ENCODE data around the gene ZBTB44. TPM values are rescaled to one million over a fixed set of nuclear protein-coding genes. Genes with fewer than 3 reads are reported as not detected.

The ZBTB44 gene
- 10 to 100 TPM; 26.1 to 35.5 TPM for total RNA-seq

DNA sequence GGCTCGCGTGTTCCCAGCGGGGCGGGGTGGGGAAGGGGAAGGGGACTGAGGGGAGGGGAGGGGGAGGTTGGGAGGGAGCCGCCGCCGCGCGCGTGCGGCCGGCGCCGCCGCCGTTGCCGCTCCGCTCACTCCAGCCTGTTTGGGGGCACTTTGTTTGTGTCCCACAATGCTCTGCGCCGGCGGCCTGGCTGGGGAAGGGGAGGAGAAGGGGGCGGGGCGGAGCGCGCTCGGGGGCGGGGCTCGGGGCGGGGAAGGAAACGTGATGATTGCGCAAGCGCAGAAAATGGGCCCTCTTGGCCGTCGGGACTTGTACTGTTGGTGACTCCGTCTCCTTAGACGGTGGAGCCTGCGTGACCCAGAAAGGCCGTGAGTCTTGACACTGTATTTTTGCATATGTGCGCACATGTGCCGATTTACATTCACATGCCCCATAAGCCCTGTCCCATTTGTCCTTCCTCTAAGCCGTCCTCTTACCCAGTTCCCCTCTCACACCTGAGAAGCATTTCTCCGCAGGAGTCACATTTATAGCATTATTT, at the start of gene ZBTB44:
TSS of gene ZBTB44 (minus strand) at position 168 of the 536 bp plus-strand sequence. CDS start 53,044 bp downstream, outside the sequence.
- no peaks in the 10 kb centered on the region for H3K27me3 ChIP-seq
- intact Hi-C loops (cut with DNase I), result no loop called here
- H3K9me3 ChIP-seq, result no peaks in the 10 kb centered on the region
- peak; percentile 96 for DNase-seq
- peak within 1 kb of the TSS; percentile 76 to 93 for H3K9ac ChIP-seq (ENCODE audit: low read depth in 2 of 2, low read length in 2 of 2)
- no peaks in the 10 kb centered on the region for H3K4me1 ChIP-seq
- H3K4me3 ChIP-seq, result peak within 1 kb of the TSS; percentile 85
- no peaks in the 10 kb centered on the region for H3K36me3 ChIP-seq
- TF ChIP-seq CTCF (IDR thresholded peaks at IDR 0.05), result no peak
- peak within 1 kb of the TSS; percentile 87 for H3K27ac ChIP-seq

DNA sequence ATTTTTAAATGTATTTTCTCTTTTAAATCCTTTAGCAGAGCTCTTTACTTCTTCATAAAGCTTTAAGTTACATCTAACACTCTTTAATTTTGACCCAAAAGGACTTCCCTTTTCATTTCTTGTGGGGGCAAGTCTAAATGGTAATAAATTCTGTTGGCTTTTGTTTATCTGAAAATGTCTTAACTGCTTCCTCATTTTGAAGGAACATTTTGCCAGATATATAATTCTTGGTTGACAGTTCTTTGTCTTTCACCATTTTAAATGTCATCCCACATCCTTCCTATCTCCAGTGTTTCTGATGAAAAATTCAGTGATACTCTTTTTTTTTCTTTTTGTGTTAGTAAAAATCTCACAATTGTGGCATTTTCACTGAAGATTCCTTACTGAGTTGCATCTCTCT, 44.7 kb upstream of the ZBTB44 start:
- Histone ChIP-seq H3K4me3 (no peak overlapping the region), H3K9ac (ENCODE audit: low read depth in 2 of 2, low read length in 2 of 2) (no peak overlapping the region), H3K36me3 (no peaks in the 10 kb centered on the region), H3K27me3 (no peaks in the 10 kb centered on the region), H3K9me3 (no peaks in the 10 kb centered on the region), H3K27ac (no peak overlapping the region), H3K4me1 (no peaks in the 10 kb centered on the region)
- intact Hi-C loops (cut with DNase I), result no loop called here
- TF ChIP-seq CTCF (IDR thresholded peaks at IDR 0.05), result no peak
- DNase-seq, result no peak

- Histone ChIP-seq H3K9ac (ENCODE audit: low read depth in 2 of 2, low read length in 2 of 2) (no peak overlapping the region), H3K27ac (no peak overlapping the region), H3K9me3 (no peaks in the 10 kb centered on the region), H3K4me3 (no peak overlapping the region), H3K36me3 (no peaks in the 10 kb centered on the region), H3K4me1 (no peaks in the 10 kb centered on the region), H3K27me3 (no peaks in the 10 kb centered on the region)
- DNase-seq, result no peak
- intact Hi-C loops (cut with DNase I), result no loop called here
- no peak for TF ChIP-seq CTCF (IDR thresholded peaks at IDR 0.05)
Observed at GRCh38 chr11:130358398-130358797, 43.7 kb upstream of the ZBTB44 start.

DNA sequence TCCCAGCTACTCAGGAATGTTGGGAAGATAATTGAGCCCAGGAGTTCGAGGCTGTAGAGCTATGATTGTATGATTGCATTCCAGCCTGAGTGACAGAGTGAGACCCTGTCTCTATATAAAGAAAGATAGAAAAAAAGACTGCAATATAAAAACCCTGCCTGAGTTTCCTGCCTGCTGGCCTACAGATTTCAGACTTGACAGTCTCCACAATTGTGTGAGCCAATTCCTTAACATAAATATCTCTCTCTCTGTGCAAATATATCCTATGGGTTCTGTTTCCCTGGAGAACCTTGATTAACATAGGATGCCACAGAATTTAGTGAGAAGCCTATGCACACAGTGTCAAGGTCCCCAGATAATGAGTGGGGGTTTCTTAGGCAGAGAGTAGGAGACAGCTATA, 32.5 kb upstream of the ZBTB44 start:
- TF ChIP-seq CTCF (IDR thresholded peaks at IDR 0.05), result no peak
- Histone ChIP-seq H3K36me3 (no peaks in the 10 kb centered on the region), H3K4me1 (no peaks in the 10 kb centered on the region), H3K4me3 (no peak overlapping the region), H3K27me3 (no peaks in the 10 kb centered on the region), H3K9ac (ENCODE audit: low read depth in 2 of 2, low read length in 2 of 2) (no peak overlapping the region), H3K27ac (no peak overlapping the region), H3K9me3 (no peaks in the 10 kb centered on the region)
- intact Hi-C loops (cut with DNase I), result no loop called here
- no peak for DNase-seq

DNA sequence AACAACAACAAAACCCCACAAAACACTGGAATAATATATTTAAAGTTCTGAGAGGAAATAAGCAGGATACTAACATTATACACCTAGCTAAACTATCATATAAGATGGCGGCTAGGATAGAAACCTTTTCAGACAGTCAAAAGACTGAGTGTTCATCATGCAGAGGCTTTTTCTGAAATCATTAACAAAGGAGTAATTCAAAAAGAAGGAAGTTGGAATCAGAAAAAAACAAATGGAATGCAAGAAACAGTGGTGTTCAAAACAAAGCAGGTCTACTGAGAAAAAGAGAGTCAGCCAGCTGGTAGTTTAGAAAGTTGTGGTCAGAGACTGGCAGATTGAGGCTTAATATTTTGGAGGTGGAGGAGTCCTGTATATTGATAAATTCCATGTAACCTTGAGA, 30.1 kb upstream of the ZBTB44 start:
- Histone ChIP-seq H3K27me3 (no peaks in the 10 kb centered on the region), H3K9me3 (no peaks in the 10 kb centered on the region), H3K9ac (ENCODE audit: low read depth in 2 of 2, low read length in 2 of 2) (no peak overlapping the region), H3K4me3 (no peak overlapping the region), H3K4me1 (no peaks in the 10 kb centered on the region), H3K36me3 (no peaks in the 10 kb centered on the region), H3K27ac (no peak overlapping the region)
- intact Hi-C loops (cut with DNase I), result no loop called here
- TF ChIP-seq CTCF (IDR thresholded peaks at IDR 0.05), result no peak
- no peak for DNase-seq

Measured in colonic mucosa (tissue), 4 donors.